Bronchial epithelial cell (primary cell): ENCODE data around the gene MTHFD2L. TPM values are rescaled to one million over a fixed set of nuclear protein-coding genes. Genes with fewer than 3 reads are reported as not detected.

ENCODE experiments used
- DNase-seq: peaks from one replicate; pipeline ENCODE4 v3.0.0-alpha.2; 2010; ENCODE audit warnings: low read depth
- FAIRE-seq: peaks from 2 replicates; lab custom pipeline; 2011; peaks lifted over from hg19 to GRCh38; lab: Jason Lieb, UNC
- H3K27me3 ChIP-seq: 2 replicates; pipeline ENCODE4 v1.5.1; 2011; ENCODE audit warnings: low read length; ENCODE audit not compliant: control insufficient read depth, insufficient read depth
- H3K36me3 ChIP-seq: 2 replicates; pipeline ENCODE4 v1.5.1; 2011; ENCODE audit warnings: low read length; ENCODE audit not compliant: control insufficient read depth, insufficient read depth
- H3K4me3 ChIP-seq: 2 replicates; pipeline ENCODE4 v1.5.1; 2011; ENCODE audit warnings: mild to moderate bottlenecking, low read depth, low read length, control low read depth
- total RNA-seq: library from RNA; depleted of rRNA; stranded (reverse); fragments of >200 nt; gene quantifications from 2 replicates; pipeline ENCODE4 v1.2.1, GENCODE V29; 2014
- TF ChIP-seq, protein P1 (sequence below): IDR thresholded peaks from 2 replicates; pipeline ENCODE4 v1.5.1; 2011; ENCODE audit warnings: mild to moderate bottlenecking, moderate library complexity, low read length, control low read depth, inconsistent platforms; ENCODE audit not compliant: insufficient read depth, severe bottlenecking

MTHFD2L gene
- total RNA-seq, 1 donor from 2014 or later = 29.0 TPM

DNA sequence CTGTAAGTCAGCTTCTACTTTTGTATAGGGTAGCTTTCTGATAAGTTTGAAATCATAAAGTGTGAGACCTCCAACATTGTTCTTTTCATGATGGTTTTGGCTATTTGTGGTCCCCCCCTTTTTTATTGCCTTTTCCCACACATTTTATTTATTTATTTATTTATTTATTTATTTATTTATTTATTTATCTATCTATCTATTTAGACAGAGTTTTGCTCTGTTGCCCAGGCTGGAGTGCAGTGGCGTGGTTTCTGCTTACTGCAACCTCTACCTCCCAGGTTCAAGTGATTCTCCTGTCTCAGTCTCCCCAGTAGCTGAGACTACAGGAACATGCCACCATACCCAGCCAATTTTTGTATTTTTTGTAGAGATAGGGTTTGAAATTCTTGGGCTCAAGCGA, 9.7 kb upstream of the MTHFD2L start:
- DNase-seq = no peak
- Histone ChIP-seq H3K4me3 (no peak overlapping the region), H3K27me3 (no peaks in the 10 kb centered on the region), H3K36me3 (no peaks in the 10 kb centered on the region)
- TF ChIP-seq, protein P1, sequence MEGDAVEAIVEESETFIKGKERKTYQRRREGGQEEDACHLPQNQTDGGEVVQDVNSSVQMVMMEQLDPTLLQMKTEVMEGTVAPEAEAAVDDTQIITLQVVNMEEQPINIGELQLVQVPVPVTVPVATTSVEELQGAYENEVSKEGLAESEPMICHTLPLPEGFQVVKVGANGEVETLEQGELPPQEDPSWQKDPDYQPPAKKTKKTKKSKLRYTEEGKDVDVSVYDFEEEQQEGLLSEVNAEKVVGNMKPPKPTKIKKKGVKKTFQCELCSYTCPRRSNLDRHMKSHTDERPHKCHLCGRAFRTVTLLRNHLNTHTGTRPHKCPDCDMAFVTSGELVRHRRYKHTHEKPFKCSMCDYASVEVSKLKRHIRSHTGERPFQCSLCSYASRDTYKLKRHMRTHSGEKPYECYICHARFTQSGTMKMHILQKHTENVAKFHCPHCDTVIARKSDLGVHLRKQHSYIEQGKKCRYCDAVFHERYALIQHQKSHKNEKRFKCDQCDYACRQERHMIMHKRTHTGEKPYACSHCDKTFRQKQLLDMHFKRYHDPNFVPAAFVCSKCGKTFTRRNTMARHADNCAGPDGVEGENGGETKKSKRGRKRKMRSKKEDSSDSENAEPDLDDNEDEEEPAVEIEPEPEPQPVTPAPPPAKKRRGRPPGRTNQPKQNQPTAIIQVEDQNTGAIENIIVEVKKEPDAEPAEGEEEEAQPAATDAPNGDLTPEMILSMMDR = no peak
- no peak for FAIRE-seq

DNA sequence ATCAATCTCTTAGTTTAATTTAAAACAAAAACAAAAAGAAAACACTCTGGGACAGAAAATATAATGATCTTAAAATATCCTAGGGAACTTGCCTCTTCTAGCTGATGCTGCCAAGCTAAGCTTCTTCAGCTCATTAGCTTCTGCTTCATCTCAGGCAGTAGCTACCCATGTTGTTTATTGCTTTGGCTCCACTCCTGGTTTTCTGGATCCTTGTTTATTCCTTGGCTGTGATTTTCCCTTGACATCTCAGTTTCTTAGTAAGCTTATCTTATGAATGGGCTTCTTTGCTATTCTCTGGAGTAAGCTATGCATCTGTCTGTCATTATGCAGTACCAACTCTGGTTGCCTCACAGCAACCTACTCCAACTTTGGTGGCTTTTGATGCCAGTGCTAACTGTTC, 5.1 kb upstream of the MTHFD2L start:
- no peak for FAIRE-seq
- DNase-seq = no peak
- TF ChIP-seq, protein P1 = no peak
- Histone ChIP-seq H3K36me3 (no peaks in the 10 kb centered on the region), H3K27me3 (no peaks in the 10 kb centered on the region), H3K4me3 (no peak overlapping the region)

GRCh38 chr4:74156521-74156920, 1.4 kb upstream of the MTHFD2L start:
- H3K27me3 ChIP-seq = no peaks in the 10 kb centered on the region
- FAIRE-seq (peak; percentile 23), DNase-seq (peak; percentile 12)
- TF ChIP-seq, protein P1 = no peak
- no peak overlapping the region for H3K4me3 ChIP-seq
- peaks cover 4% of the 10 kb centered on the region for H3K36me3 ChIP-seq

- Histone ChIP-seq H3K36me3 (peaks cover 6% of the 10 kb centered on the region), H3K4me3 (peak overlapping the region; percentile 79), H3K27me3 (no peaks in the 10 kb centered on the region)
- TF ChIP-seq, protein P1 = no peak
- FAIRE-seq (no peak), DNase-seq (peak; percentile 34)
Measured at GRCh38 chr4:74157154-74157553, 764 bp upstream of the MTHFD2L start.

GRCh38 chr4:74158466-74159142, 686 bp downstream of the MTHFD2L start:
- peak overlapping the region; percentile 79 for H3K4me3 ChIP-seq
- no peaks in the 10 kb centered on the region for H3K27me3 ChIP-seq
- peak; percentile 49 for DNase-seq
- no peak for FAIRE-seq
- TF ChIP-seq, protein P1 = no peak
- peaks cover 6% of the 10 kb centered on the region for H3K36me3 ChIP-seq
